DND-41 (cell line): Measurements from ENCODE around the gene VEGFD.
A peak's percentile ranks its signal among the peaks of the same experiment; 100 is the strongest.
"Not testable (repeated sequence)": the region's sequence is repeated elsewhere in the genome, so short reads cannot be mapped to it uniquely, and the experiment has no call there.

Source experiments
- ATAC-seq: fragments of 200-7000 bp; cut with Tn5 transposase; 3 replicates; pipeline ENCODE4 v1.9.1; 2021; ENCODE audit warnings: low read depth; ENCODE audit not compliant: insufficient read depth
- DNase-seq: peaks from one replicate; pipeline ENCODE4 v3.0.0-alpha.2; 2020
- H2AFZ ChIP-seq: 2 replicates; pipeline ENCODE4 v1.6.0; 2012; ENCODE audit warnings: low read depth, low read length
- H3K27ac ChIP-seq: 2 replicates; pipeline ENCODE4 v1.5.1; 2012; ENCODE audit warnings: low read length, inconsistent platforms
- H3K27me3 ChIP-seq: fragments of 200-600 bp; sonication (generic); 2 replicates; pipeline ENCODE4 v1.6.0; 2012; ENCODE audit warnings: low read length, mild to moderate bottlenecking, inconsistent platforms; ENCODE audit not compliant: insufficient read depth, poor library complexity
- H3K36me3 ChIP-seq: 2 replicates; pipeline ENCODE4 v1.5.1; 2012; ENCODE audit warnings: low read length, inconsistent platforms; ENCODE audit not compliant: insufficient read depth
- H3K4me1 ChIP-seq: 2 replicates; pipeline ENCODE4 v1.5.1; 2012; ENCODE audit warnings: mild to moderate bottlenecking, low read length; ENCODE audit not compliant: insufficient read depth
- H3K4me2 ChIP-seq: 2 replicates; pipeline ENCODE4 v1.6.0; 2012; ENCODE audit warnings: mild to moderate bottlenecking, moderate library complexity, low read length, inconsistent platforms; ENCODE audit not compliant: insufficient read depth
- H3K4me3 ChIP-seq, 2 experiments: fragments of 200-600 bp in 1 of 2; shearing (Covaris generic) in 1 of 2; 2 replicates each; pipeline ENCODE4 v1.5.1; 2012 to 2016; ENCODE audit warnings: inconsistent platforms in 2 of 2, low read length in 2 of 2, mild to moderate bottlenecking in 2 of 2, low read depth in 1 of 2, moderate library complexity in 1 of 2
- H3K79me2 ChIP-seq: 2 replicates; pipeline ENCODE4 v1.6.0; 2012; ENCODE audit warnings: low read length, inconsistent platforms; ENCODE audit not compliant: insufficient read depth
- H3K9ac ChIP-seq: 2 replicates; pipeline ENCODE4 v1.6.0; 2012; ENCODE audit warnings: low read depth, mild to moderate bottlenecking, inconsistent platforms, low read length, moderate library complexity
- H3K9me3 ChIP-seq: 2 replicates; pipeline ENCODE4 v1.5.1; 2012; ENCODE audit warnings: low read length, moderate library complexity, mild to moderate bottlenecking, inconsistent platforms; ENCODE audit not compliant: insufficient read depth, severe bottlenecking
- H4K20me1 ChIP-seq: 2 replicates; pipeline ENCODE4 v1.6.0; 2012; ENCODE audit warnings: low read length; ENCODE audit not compliant: insufficient read depth
- CTCF ChIP-seq: IDR thresholded peaks from 2 replicates; pipeline ENCODE4 v1.5.1; 2012; ENCODE audit warnings: borderline replicate concordance, low read length, moderate library complexity, mild to moderate bottlenecking; ENCODE audit not compliant: poor library complexity, severe bottlenecking; ENCODE audit errors: extremely low read depth
- EZH2 ChIP-seq: IDR thresholded peaks from 3 replicates; pipeline ENCODE4 v1.6.1; 2012; ENCODE audit warnings: borderline replicate concordance, low read depth, mild to moderate bottlenecking, moderate library complexity, low read length, inconsistent platforms; ENCODE audit not compliant: severe bottlenecking

VEGFD gene

DNA sequence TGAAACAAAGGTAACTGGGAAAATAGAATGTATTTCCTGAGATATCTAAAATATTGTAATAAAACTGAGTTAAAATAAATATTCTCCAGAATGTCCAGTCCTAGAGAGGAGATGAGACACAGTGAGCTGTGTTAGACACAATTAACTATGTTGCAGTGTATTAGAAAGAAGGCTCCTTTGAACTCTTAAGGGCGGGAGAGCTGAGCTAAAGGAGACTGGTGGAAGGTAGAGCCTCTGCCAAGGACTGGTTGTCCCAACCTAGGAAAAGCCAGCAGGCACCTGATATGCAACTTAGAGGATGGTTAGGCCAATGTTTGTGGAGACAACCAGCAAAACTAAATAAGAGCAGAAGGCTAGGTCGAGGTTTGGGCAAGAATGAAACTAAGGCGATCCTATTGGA is 73.1 kb downstream of the VEGFD start:
- H3K9ac ChIP-seq: no peak overlapping the region
- no peak for ATAC-seq
- no peak overlapping the region for H3K4me2 ChIP-seq
- no peaks in the 10 kb centered on the region for H3K79me2 ChIP-seq
- DNase-seq: no peak
- no peaks in the 10 kb centered on the region for H3K36me3 ChIP-seq
- no peaks in the 10 kb centered on the region for H3K27me3 ChIP-seq
- no peaks in the 10 kb centered on the region for H4K20me1 ChIP-seq
- no peak overlapping the region for H3K4me3 ChIP-seq
- no peaks in the 10 kb centered on the region for H3K9me3 ChIP-seq
- no peak overlapping the region for H3K27ac ChIP-seq
- no peaks in the 10 kb centered on the region for H3K4me1 ChIP-seq
- TF ChIP-seq CTCF (no peak), EZH2 (no peak)
- no peak overlapping the region for H2AFZ ChIP-seq

DNA sequence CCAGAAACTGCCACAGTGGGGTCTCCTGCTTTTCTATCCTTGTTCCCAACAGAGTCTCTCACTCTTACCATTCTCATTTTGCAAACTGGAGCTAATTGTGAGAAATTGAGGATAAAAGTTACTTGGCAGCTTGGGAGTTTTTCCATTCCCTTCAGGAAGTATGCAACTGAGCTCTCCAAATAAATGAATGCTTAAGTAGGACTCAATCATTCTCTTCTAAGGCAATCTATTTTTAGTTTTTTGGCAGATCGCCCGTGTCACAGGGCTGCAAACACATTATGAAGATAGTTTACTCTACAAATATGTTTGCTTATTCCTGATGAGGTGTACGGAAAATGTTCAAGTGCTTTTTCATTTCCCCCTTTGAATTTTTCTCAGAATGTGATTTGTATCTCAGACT is 74.1 kb downstream of the VEGFD start:
- H3K79me2 ChIP-seq: no peaks in the 10 kb centered on the region
- no peaks in the 10 kb centered on the region for H3K36me3 ChIP-seq
- H3K4me3 ChIP-seq: no peak overlapping the region
- H3K27ac ChIP-seq: no peak overlapping the region
- no peak for TF ChIP-seq EZH2
- TF ChIP-seq CTCF: no peak
- DNase-seq (no peak), ATAC-seq (no peak)
- no peak overlapping the region for H2AFZ ChIP-seq
- no peaks in the 10 kb centered on the region for H3K9me3 ChIP-seq
- H3K4me2 ChIP-seq: no peak overlapping the region
- no peaks in the 10 kb centered on the region for H4K20me1 ChIP-seq
- H3K4me1 ChIP-seq: no peaks in the 10 kb centered on the region
- no peak overlapping the region for H3K9ac ChIP-seq
- H3K27me3 ChIP-seq: no peaks in the 10 kb centered on the region

DNA sequence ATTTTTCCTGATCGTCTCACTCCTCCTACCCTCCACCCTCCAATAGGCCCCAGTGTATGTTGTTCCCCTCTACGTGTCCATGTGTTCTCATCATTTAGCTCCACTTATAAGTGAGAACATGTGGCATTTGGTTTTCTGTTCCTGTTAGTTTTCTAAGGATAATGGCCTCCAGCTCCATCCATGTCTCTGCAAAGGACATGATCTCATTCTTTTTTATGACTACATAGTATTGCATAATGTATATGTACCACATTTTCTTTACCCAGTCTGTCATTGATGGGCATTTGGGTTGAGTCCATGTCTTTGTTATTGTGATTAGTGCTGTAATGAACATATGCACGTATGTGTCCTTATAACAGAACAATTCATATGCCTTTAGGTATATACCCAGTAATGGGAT is 78.3 kb downstream of the VEGFD start:
- H3K9me3 ChIP-seq, H3K79me2 ChIP-seq, H2AFZ ChIP-seq, H3K4me2 ChIP-seq, ATAC-seq, H3K4me1 ChIP-seq, DNase-seq, H3K36me3 ChIP-seq, H3K27me3 ChIP-seq, H3K9ac ChIP-seq, H3K27ac ChIP-seq, H3K4me3 ChIP-seq, H4K20me1 ChIP-seq: not testable (repeated sequence)

- Histone ChIP-seq H3K27ac (no peak overlapping the region), H3K9me3 (no peaks in the 10 kb centered on the region), H3K36me3 (no peaks in the 10 kb centered on the region), H3K4me3 (no peak overlapping the region), H3K79me2 (no peaks in the 10 kb centered on the region), H3K9ac (no peak overlapping the region), H2AFZ (peak overlapping the region; percentile 55), H3K27me3 (no peaks in the 10 kb centered on the region), H4K20me1 (no peaks in the 10 kb centered on the region), H3K4me1 (no peaks in the 10 kb centered on the region), H3K4me2 (no peak overlapping the region)
- peak; percentile 68 for ATAC-seq
- peak; percentile 10 for DNase-seq
- TF ChIP-seq CTCF (no peak), EZH2 (no peak)
Measured at GRCh38 chrX:15301924-15302323, 82.3 kb downstream of the VEGFD start.
